GM23248 (cell line): Measurements from ENCODE around the gene RAI2.

Experiments used
- EZH2 ChIP-seq: fragments of 200-600 bp; sonication (generic); IDR thresholded peaks from 2 replicates; pipeline ENCODE4 v1.6.1; 2018; ENCODE audit warnings: antibody characterized with exemption, mild to moderate bottlenecking; ENCODE audit not compliant: insufficient read depth, poor library complexity, severe bottlenecking
- EZH2phosphoT487 ChIP-seq: fragments of 200-600 bp; sonication (generic); IDR thresholded peaks from 2 replicates; pipeline ENCODE4 v1.6.1; 2018; ENCODE audit warnings: antibody characterized with exemption, moderate library complexity, mild to moderate bottlenecking, low read depth; ENCODE audit not compliant: insufficient read depth

DNA sequence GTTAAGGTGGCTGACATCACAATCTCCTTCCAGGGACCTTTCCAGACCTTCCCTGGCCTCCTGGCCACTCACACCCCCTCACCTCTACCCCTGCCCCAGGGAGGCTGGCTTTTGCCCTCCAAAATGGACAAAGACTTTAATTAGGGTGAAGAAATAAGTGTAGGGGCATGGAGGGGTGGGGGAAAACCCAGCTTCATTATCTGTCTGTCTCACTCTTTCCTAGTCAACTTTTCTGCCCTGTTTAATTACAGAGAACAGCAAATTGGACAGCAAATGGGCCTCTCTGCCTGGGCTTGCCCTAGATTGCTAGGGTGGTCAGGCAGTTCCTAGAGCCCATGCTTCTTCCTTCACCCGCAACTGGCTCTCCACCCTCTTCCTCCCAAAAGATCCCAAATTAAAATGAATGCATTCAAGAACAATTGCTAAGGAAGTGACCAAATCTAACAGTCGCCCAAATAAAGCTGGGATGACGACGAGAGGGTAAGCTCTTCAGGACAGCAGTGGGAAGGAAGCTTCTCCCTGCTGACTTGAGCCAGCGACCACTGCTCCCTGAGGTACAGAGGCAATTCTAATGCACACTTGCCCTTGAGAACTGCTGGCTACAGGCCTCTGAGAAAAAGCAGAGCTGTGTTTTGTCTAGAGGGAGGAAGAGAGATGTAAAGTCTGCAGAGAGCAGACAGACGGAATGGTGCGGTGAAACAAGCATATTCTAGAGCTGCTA, 12.4 kb downstream of the RAI2 start:
- TF ChIP-seq EZH2: no peak
- no peak for TF ChIP-seq EZH2phosphoT487
